ENCODE measurements around the gene CYP39A1. TPM values are rescaled to one million over a fixed set of nuclear protein-coding genes. Genes with fewer than 3 reads are reported as not detected.

The CYP39A1 gene
- total and polyA plus RNA-seq, 7 donors = 0.34 to 2.0 (median 0.63) TPM

DNA sequence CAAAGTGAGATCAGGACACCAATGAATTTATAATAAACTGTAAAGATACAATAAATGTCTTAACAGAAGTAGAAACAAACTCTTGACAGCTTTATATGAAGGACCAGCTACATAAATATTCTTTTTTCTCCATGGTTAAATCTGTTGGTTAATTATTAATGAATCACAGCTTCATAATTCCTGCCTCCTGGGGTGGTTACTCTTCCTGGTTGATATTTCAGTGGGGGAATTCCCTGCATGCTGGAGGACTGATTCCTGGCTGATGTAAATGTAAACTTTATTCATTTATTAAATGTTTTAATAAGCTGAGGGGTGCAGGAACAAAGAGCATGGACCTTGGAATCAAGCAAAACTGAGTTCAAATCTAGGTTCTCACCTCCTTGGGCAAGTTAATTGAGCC is 145.2 kb downstream of the CYP39A1 start:
- intact Hi-C loops (cut with DNase I) = no loop called here
- no peak for DNase-seq
- TF ChIP-seq CTCF (IDR thresholded peaks at IDR 0.05) = no peak
- Histone ChIP-seq H3K4me1 (peaks cover 29% of the 10 kb centered on the region), H3K9me3 (no peaks in the 10 kb centered on the region), H3K36me3 (ENCODE audit: insufficient read depth in 1 of 2, low read depth in 1 of 2) (no peaks in the 10 kb centered on the region), H3K4me3 (no peak overlapping the region), H3K27ac (no peak overlapping the region), H3K27me3 (ENCODE audit: insufficient read depth in 3 of 3, low read length in 2 of 3) (no peaks in the 10 kb centered on the region)
- no peak for ATAC-seq

DNA sequence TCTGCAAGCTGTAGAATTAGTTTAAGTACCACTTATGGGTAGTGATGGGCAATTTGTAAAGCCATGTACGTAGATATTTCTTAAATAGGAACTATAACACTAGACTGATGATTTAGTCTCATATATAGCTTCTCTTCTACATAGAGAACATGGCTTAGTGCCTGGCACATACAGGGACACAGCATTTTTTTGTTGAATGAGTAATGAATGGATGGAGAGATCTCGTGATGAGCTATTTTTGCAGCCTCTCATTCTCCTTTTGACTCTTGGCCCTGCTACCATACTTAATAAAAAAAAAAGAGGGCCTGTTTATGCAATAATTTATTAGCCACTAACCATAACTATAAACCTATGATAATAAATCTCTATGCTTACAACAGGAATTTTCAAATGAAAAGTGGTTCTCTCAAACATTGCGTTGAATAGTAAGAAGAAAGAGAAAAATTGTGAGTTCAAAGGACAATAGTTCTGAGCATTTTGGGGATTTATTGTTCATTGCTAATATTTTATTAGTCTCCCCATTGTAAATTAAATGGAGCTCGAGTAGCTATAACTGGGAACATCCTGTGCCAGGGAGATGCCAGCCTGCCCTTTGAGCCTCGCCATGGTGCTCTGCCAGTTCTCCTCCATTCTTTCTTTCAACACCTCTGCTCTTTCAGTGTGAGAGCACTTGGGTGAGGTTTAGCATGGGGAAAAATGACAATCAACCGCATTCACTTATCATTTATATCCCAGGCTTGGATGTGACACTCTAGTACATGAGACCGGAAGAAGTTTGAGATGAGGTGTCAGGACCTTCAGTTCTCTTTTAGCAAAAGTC is 146.7 kb downstream of the CYP39A1 start:
- Histone ChIP-seq H3K27ac (peak overlapping the region; percentile 60), H3K4me3 (no peak overlapping the region), H3K4me1 (peaks cover 34% of the 10 kb centered on the region), H3K9me3 (no peaks in the 10 kb centered on the region), H3K36me3 (ENCODE audit: insufficient read depth in 1 of 2, low read depth in 1 of 2) (no peaks in the 10 kb centered on the region), H3K27me3 (ENCODE audit: insufficient read depth in 3 of 3, low read length in 2 of 3) (no peaks in the 10 kb centered on the region)
- ATAC-seq (peak; percentile 45 to 84 (median 82)), DNase-seq (peak; percentile 16 to 57)
- intact Hi-C loops (cut with DNase I) = no loop called here
- TF ChIP-seq CTCF (IDR thresholded peaks at IDR 0.05) = no peak
- 42 to 63% (median 50%) methylated on average over 7 of the region's 7 CpGs for WGBS, 3 donors

GRCh38 chr6:46504242-46504641 is 148.4 kb downstream of the CYP39A1 start:
- no peak for DNase-seq
- no peaks in the 10 kb centered on the region for H3K9me3 ChIP-seq
- peaks cover 20% of the 10 kb centered on the region for H3K4me1 ChIP-seq
- TF ChIP-seq CTCF (IDR thresholded peaks at IDR 0.05) = no peak
- H3K27ac ChIP-seq = no peak overlapping the region
- intact Hi-C loops (cut with DNase I) = no loop called here
- no peak for ATAC-seq
- H3K4me3 ChIP-seq = no peak overlapping the region
- H3K27me3 ChIP-seq (ENCODE audit: insufficient read depth in 3 of 3, low read length in 2 of 3) = no peaks in the 10 kb centered on the region
- H3K36me3 ChIP-seq (ENCODE audit: insufficient read depth in 1 of 2, low read depth in 1 of 2) = no peaks in the 10 kb centered on the region

DNA sequence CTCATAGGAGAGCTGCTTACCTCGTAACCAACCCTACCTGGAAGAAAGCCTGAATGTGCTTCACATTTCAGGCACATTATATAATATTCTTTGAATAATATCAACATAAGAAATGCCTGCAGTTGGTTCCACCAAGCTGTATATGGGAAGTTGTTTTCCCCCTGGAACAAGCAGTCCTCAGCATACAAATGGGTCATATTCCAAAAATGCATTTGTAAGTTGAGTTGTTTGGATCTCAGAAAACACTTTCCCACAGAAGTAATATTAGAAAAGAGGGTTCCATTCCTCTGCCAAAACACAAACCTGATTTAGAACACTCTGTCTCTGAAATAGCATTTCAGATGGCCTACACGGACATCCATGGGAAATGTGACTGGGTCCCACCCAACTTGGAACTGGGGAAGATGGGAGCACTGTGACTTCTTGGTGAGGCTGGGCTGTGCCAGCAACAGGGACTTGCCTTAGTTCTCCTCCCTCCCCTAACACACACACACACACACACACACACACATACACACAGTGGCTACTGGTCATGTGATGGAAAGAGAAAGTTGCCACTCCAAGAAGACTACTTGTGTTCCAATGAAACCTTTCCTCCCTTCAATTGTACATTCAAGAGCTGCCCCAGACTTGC is 150.0 kb downstream of the CYP39A1 start:
- Histone ChIP-seq H3K27ac (no peak overlapping the region), H3K27me3 (ENCODE audit: insufficient read depth in 3 of 3, low read length in 2 of 3) (no peaks in the 10 kb centered on the region), H3K4me3 (no peak overlapping the region), H3K9me3 (no peaks in the 10 kb centered on the region), H3K36me3 (ENCODE audit: insufficient read depth in 1 of 2, low read depth in 1 of 2) (no peaks in the 10 kb centered on the region), H3K4me1 (peaks cover 12% of the 10 kb centered on the region)
- intact Hi-C loops (cut with DNase I) = no loop called here
- ATAC-seq (peak in 1 of 4 donors; percentile 59), DNase-seq (peak in 1 of 2 donors; percentile 60)
- 26 to 58% (median 39%) methylated on average over 2 of the region's 2 CpGs for WGBS, 3 donors
- no peak for TF ChIP-seq CTCF (IDR thresholded peaks at IDR 0.05)

All from psoas muscle (tissue), 8 donors.